H1 (cell line): ENCODE measurements around the gene SEMA6A. TPM values are rescaled to one million over a fixed set of nuclear protein-coding genes. Genes with fewer than 3 reads are reported as not detected.

Experiments
- CTCF ChIA-PET: fragments of 300-600 bp; sonication (Branson Sonifier 250); formaldehyde crosslinking; loops from one replicate; lab custom pipeline; 2021; ENCODE audit not compliant: partially characterized antibody; lab: Charles Lee
- POLR2A ChIA-PET: fragments of 300-600 bp; sonication (Branson Sonifier 250); formaldehyde crosslinking; loops from one replicate; lab custom pipeline; 2021; ENCODE audit warnings: inconsistent platforms; ENCODE audit not compliant: partially characterized antibody; lab: Charles Lee
- DNase-seq, 2 experiments: peaks; one replicate each; pipeline versions ENCODE4 v3.0.0 to v3.0.0-alpha.2; 2010 to 2022; ENCODE audit warnings: low spot score in 2 of 2, low read depth in 1 of 2, mixed read lengths in 1 of 2
- FAIRE-seq: peaks from 2 replicates; lab custom pipeline; 2011; peaks lifted over from hg19 to GRCh38; lab: Jason Lieb, UNC
- H2AFZ ChIP-seq: 2 replicates; pipeline ENCODE4 v1.8.1; 2012; ENCODE audit warnings: low read length, inconsistent platforms
- H2AK5ac ChIP-seq: 2 replicates; pipeline ENCODE4 v1.6.1; 2013; ENCODE audit warnings: low read depth, low read length
- H2BK120ac ChIP-seq: replicated peaks from 2 replicates; pipeline ENCODE3; 2013; ENCODE audit warnings: low read depth, low read length, inconsistent platforms
- H2BK12ac ChIP-seq: 2 replicates; pipeline ENCODE4 v1.6.1; 2013; ENCODE audit warnings: low read depth, low read length
- H2BK15ac ChIP-seq: 2 replicates; pipeline ENCODE4 v1.6.1; 2013; ENCODE audit warnings: low read length
- H2BK20ac ChIP-seq: 2 replicates; pipeline ENCODE4 v1.6.1; 2013; ENCODE audit warnings: low read length
- H2BK5ac ChIP-seq: 2 replicates; pipeline ENCODE4 v1.6.1; 2013; ENCODE audit warnings: low read depth, low read length
- H3K14ac ChIP-seq: 2 replicates; pipeline ENCODE4 v1.6.1; 2013; ENCODE audit warnings: inconsistent platforms; ENCODE audit not compliant: insufficient read length
- H3K18ac ChIP-seq: 2 replicates; pipeline ENCODE4 v1.6.1; 2013; ENCODE audit warnings: low read length; ENCODE audit errors: extremely low read depth
- H3K23ac ChIP-seq: 2 replicates; pipeline ENCODE4 v1.6.1; 2013; ENCODE audit warnings: inconsistent platforms; ENCODE audit not compliant: insufficient read length
- H3K23me2 ChIP-seq: 2 replicates; pipeline ENCODE4 v1.6.1; 2013; ENCODE audit warnings: low read depth, low read length
- H3K27ac ChIP-seq: 2 replicates; pipeline ENCODE4 v1.6.1; 2011; ENCODE audit warnings: low read depth, low read length, inconsistent platforms
- H3K27me3 ChIP-seq, 4 experiments: replicated peaks in 1 of 4; 1 replicate in 1 of 4; 2 replicates in 3 of 4; pipeline versions ENCODE4 v1.6.1 to v1.8.1; 2011 to 2013; ENCODE audit warnings: low read length in 3 of 4, mild to moderate bottlenecking in 3 of 4, inconsistent platforms in 2 of 4, mixed read lengths in 2 of 4, moderate library complexity in 1 of 4; ENCODE audit not compliant: control insufficient read depth in 3 of 4, insufficient read depth in 3 of 4; ENCODE audit errors: extremely low read depth in 1 of 4
- H3K36me3 ChIP-seq, 4 experiments: 2 replicates each; pipeline versions ENCODE4 v1.6.1 to v1.8.1; 2011 to 2013; ENCODE audit warnings: mild to moderate bottlenecking in 4 of 4, low read length in 3 of 4, moderate library complexity in 2 of 4, control low read depth in 1 of 4, inconsistent platforms in 1 of 4; ENCODE audit not compliant: insufficient read depth in 4 of 4, control insufficient read depth in 2 of 4
- H3K4ac ChIP-seq: replicated peaks from 2 replicates; pipeline ENCODE3; 2013; ENCODE audit warnings: low read length, low read depth, mixed read lengths, inconsistent platforms; ENCODE audit not compliant: insufficient read length
- H3K4me1 ChIP-seq, 4 experiments: replicated peaks in 1 of 4; 1 replicate in 1 of 4; 2 replicates in 3 of 4; pipeline versions ENCODE4 v1.6.1 to v1.8.1; 2011 to 2013; ENCODE audit warnings: low read length in 3 of 4, inconsistent platforms in 2 of 4, mixed read lengths in 1 of 4; ENCODE audit not compliant: insufficient read depth in 4 of 4, control insufficient read depth in 3 of 4
- H3K4me2 ChIP-seq, 2 experiments: 2 replicates each; pipeline versions ENCODE4 v1.6.1 to v1.8.1; 2011 to 2013; ENCODE audit warnings: low read depth in 2 of 2, low read length in 2 of 2, control low read depth in 1 of 2, inconsistent platforms in 1 of 2, mild to moderate bottlenecking in 1 of 2; ENCODE audit not compliant: insufficient read depth in 1 of 2
- H3K4me3 ChIP-seq, 4 experiments: fragments of 200-600, 300-600 bp in 1 of 4; sonication (generic), shearing (Covaris generic), sonication (Bioruptor Twin) in 1 of 4; 2 replicates each; pipeline versions ENCODE4 v1.5.1 to v1.8.1; 2011 to 2016; ENCODE audit warnings: low read length in 4 of 4, low read depth in 3 of 4, control low read depth in 2 of 4, inconsistent platforms in 2 of 4, mild to moderate bottlenecking in 2 of 4, mixed read lengths in 1 of 4, moderate library complexity in 1 of 4; ENCODE audit not compliant: insufficient read depth in 2 of 4; ENCODE audit errors: extremely low read depth in 1 of 4
- H3K56ac ChIP-seq: replicated peaks from 2 replicates; pipeline ENCODE3; 2013; ENCODE audit warnings: low read depth, mild to moderate bottlenecking, mixed read lengths, low read length, inconsistent platforms; ENCODE audit not compliant: insufficient read length
- H3K79me1 ChIP-seq: 2 replicates; pipeline ENCODE4 v1.6.1; 2013; ENCODE audit warnings: low read depth, low read length, control low read depth
- H3K79me2 ChIP-seq, 2 experiments: 2 replicates each; pipeline versions ENCODE4 v1.6.1 to v1.8.1; 2012 to 2013; ENCODE audit warnings: low read length in 2 of 2, mild to moderate bottlenecking in 2 of 2, inconsistent platforms in 1 of 2; ENCODE audit not compliant: insufficient read depth in 2 of 2, control insufficient read depth in 1 of 2
- H3K9ac ChIP-seq, 4 experiments: replicated peaks in 1 of 4; 1 replicate in 1 of 4; 2 replicates in 3 of 4; pipeline versions ENCODE4 v1.6.1 to v1.8.1; 2011 to 2013; ENCODE audit warnings: low read depth in 3 of 4, low read length in 3 of 4, control low read depth in 2 of 4, mild to moderate bottlenecking in 2 of 4, moderate library complexity in 2 of 4, inconsistent platforms in 1 of 4; ENCODE audit errors: extremely low read depth in 1 of 4
- H3K9me3 ChIP-seq, 2 experiments: 2 replicates each; pipeline versions ENCODE4 v1.6.1 to v1.8.1; 2012 to 2013; ENCODE audit warnings: mild to moderate bottlenecking in 2 of 2, moderate library complexity in 2 of 2, control low read depth in 1 of 2, inconsistent platforms in 1 of 2, low read depth in 1 of 2, low read length in 1 of 2, mixed read lengths in 1 of 2; ENCODE audit not compliant: insufficient read depth in 2 of 2
- H4K20me1 ChIP-seq, 2 experiments: replicated peaks in 1 of 2; 2 replicates each; pipeline versions ENCODE3 to v1.8.1; 2011 to 2013; ENCODE audit warnings: inconsistent platforms in 2 of 2, low read length in 2 of 2, mild to moderate bottlenecking in 1 of 2; ENCODE audit not compliant: insufficient read depth in 2 of 2, control insufficient read depth in 1 of 2
- H4K5ac ChIP-seq: 2 replicates; pipeline ENCODE4 v1.6.1; 2013; ENCODE audit warnings: low read length, low read depth, mixed read lengths, inconsistent platforms; ENCODE audit not compliant: insufficient read length
- H4K8ac ChIP-seq: 2 replicates; pipeline ENCODE4 v1.8.0; 2013; ENCODE audit warnings: mild to moderate bottlenecking, moderate library complexity, low read length, inconsistent platforms; ENCODE audit not compliant: insufficient read depth; ENCODE audit errors: extremely low read depth
- H4K91ac ChIP-seq: replicated peaks from 2 replicates; pipeline ENCODE3; 2013; ENCODE audit warnings: low read length, mixed read lengths, inconsistent platforms; ENCODE audit not compliant: insufficient read length
- BACH1 ChIP-seq: IDR thresholded peaks from 2 replicates; pipeline ENCODE4 v1.6.1; 2012; ENCODE audit warnings: low read length, improper control_type of control experiment
- BRCA1 ChIP-seq: IDR thresholded peaks from 2 replicates; pipeline ENCODE4 v1.6.1; 2012; ENCODE audit warnings: low read depth, low read length, improper control_type of control experiment
- CHD1 ChIP-seq: IDR thresholded peaks from 2 replicates; pipeline ENCODE4 v1.6.1; 2012; ENCODE audit warnings: low read depth, low read length, improper control_type of control experiment
- CTCF ChIP-seq, 3 experiments: IDR thresholded peaks; 1 replicate in 2 of 3; 2 replicates in 1 of 3; pipeline versions ENCODE4 v1.5.1 to v1.6.1; 2011; ENCODE audit warnings: low read length in 3 of 3, mild to moderate bottlenecking in 3 of 3, inconsistent platforms in 2 of 3, low read depth in 1 of 3, moderate library complexity in 1 of 3; ENCODE audit not compliant: insufficient read depth in 1 of 3; ENCODE audit errors: control extremely low read depth in 1 of 3
- EGR1 ChIP-seq: IDR thresholded peaks from 2 replicates; pipeline ENCODE4 v1.6.1; 2011; ENCODE audit warnings: low read depth, low read length, borderline replicate concordance
- EZH2 ChIP-seq: fragments of 200-600 bp; sonication (generic); IDR thresholded peaks from 2 replicates; pipeline ENCODE4 v1.7.1; 2012; ENCODE audit warnings: low read depth, mild to moderate bottlenecking, moderate library complexity, low read length, inconsistent platforms; ENCODE audit not compliant: severe bottlenecking
- JUND ChIP-seq: IDR thresholded peaks from 2 replicates; pipeline ENCODE4 v1.6.1; 2011; ENCODE audit warnings: mild to moderate bottlenecking, improper control_type of control experiment, low read length
- KDM1A ChIP-seq: fragments of 200-600, 300-600 bp; sonication (generic); IDR thresholded peaks from 2 replicates; pipeline ENCODE4 v1.7.1; 2016; ENCODE audit warnings: mild to moderate bottlenecking, low read length, borderline replicate concordance
- RBBP5 ChIP-seq: IDR thresholded peaks from 2 replicates; pipeline ENCODE4 v1.7.1; 2012; ENCODE audit warnings: low read depth, mild to moderate bottlenecking, inconsistent platforms, low read length, moderate library complexity, borderline replicate concordance
- SIX5 ChIP-seq: IDR thresholded peaks from 2 replicates; pipeline ENCODE4 v1.6.1; 2011; ENCODE audit warnings: mild to moderate bottlenecking, low read depth, low read length
- SP1 ChIP-seq: IDR thresholded peaks from 2 replicates; pipeline ENCODE4 v1.6.1; 2011; ENCODE audit warnings: low read depth, low read length
- SUZ12 ChIP-seq: fragments of 200-600 bp; sonication (generic); IDR thresholded peaks from 2 replicates; pipeline ENCODE4 v1.6.1; 2012; ENCODE audit warnings: mild to moderate bottlenecking, inconsistent platforms, low read length, moderate library complexity, mixed read lengths
- YY1 ChIP-seq: IDR thresholded peaks from 2 replicates; pipeline ENCODE4 v1.6.1; 2011; ENCODE audit warnings: low read depth, mild to moderate bottlenecking, low read length
- WGBS, 2 experiments: shearing (Covaris generic) in 1 of 2; methylation state at CpG; one replicate each; pipeline versions ENCODE4 v1.1.6 to v1.1.7; 2013 to 2015; ENCODE audit warnings: low lambda C conversion rate in 2 of 2, mixed read lengths in 2 of 2, inconsistent platforms in 1 of 2, low coverage in 1 of 2, missing lambda C conversion rate in 1 of 2; ENCODE audit not compliant: insufficient replicate concordance in 2 of 2, insufficient coverage in 1 of 2, insufficient read length in 1 of 2; ENCODE audit errors: extremely low coverage in 1 of 2, missing lambda C conversion rate in 1 of 2; 5-methylcytosine and 5-hydroxymethylcytosine counted together
- polyA plus RNA-seq, 7 experiments: library from polyadenylated mRNA; depleted of rRNA in 3 of 7; stranded (reverse) in 5 of 7; unstranded in 2 of 7; fragments of >200 nt in 5 of 7; fragments of 200-250 nt in 2 of 7; gene quantifications; 1 replicate in 5 of 7; 2 replicates in 1 of 7; 4 replicates in 1 of 7; pipeline versions ENCODE4 v1.2.1 to v1.2.3, GENCODE V29; 2011 to 2013; ENCODE audit warnings: missing spikeins in 2 of 7, mixed read lengths in 2 of 7
- total RNA-seq: library from RNA; stranded (reverse); fragmentation: NEBNext Ultra II Directional; extraction: Animal tissue kit (Norgen Biotek cat#: 25700); gene quantifications from 2 replicates; pipeline ENCODE4 v1.2.1, GENCODE V29; 2021

The SEMA6A gene
- total and polyA plus RNA-seq, 2 of the 8 experiments (the other 6 are each of a cell fraction or from before 2014, with no cell fraction given): 78.3 to 277 TPM

- H4K5ac ChIP-seq: no peak overlapping the region
- H3K79me1 ChIP-seq: no peaks in the 10 kb centered on the region
- H3K14ac ChIP-seq: no peak overlapping the region
- no peak overlapping the region for H2AK5ac ChIP-seq
- peaks cover 12 to 81% (median 17%) of the 10 kb centered on the region in 4 experiments for H3K36me3 ChIP-seq
- no peak overlapping the region for H3K56ac ChIP-seq
- H2AFZ ChIP-seq: no peak overlapping the region
- H2BK5ac ChIP-seq: no peak overlapping the region
- no peaks in the 10 kb centered on the region for H3K27me3 ChIP-seq
- H2BK15ac ChIP-seq: no peak overlapping the region
- H4K91ac ChIP-seq: no peak overlapping the region
- H3K4ac ChIP-seq: no peak overlapping the region
- H2BK120ac ChIP-seq: no peak overlapping the region
- CTCF ChIA-PET: no interaction called here
- H3K9me3 ChIP-seq: no peaks in the 10 kb centered on the region
- no peak overlapping the region for H4K8ac ChIP-seq
- 83% methylated on average over 1 of the region's 1 CpG; no CpG with 5 or more reads in 1 of the 2 experiments for WGBS, 2 experiments
- H3K4me1 ChIP-seq: peaks cover 0 to 6% (median 2%) of the 10 kb centered on the region in 4 experiments; a peak in 4 of 7 replicates
- no peak overlapping the region for H3K4me2 ChIP-seq
- H3K23ac ChIP-seq: no peak overlapping the region
- DNase-seq: no peak
- H2BK12ac ChIP-seq: no peak overlapping the region
- H3K27ac ChIP-seq: no peak overlapping the region
- POLR2A ChIA-PET: interaction anchor here (0.7 kb wide), 1 partner anchor 332 kb away, joined by 3 read pairs; no protein-coding TSS in a partner anchor
- no peak for FAIRE-seq
- H4K20me1 ChIP-seq: peaks cover 4 to 5% of the 10 kb centered on the region in 2 experiments
- H3K79me2 ChIP-seq: no peaks in the 10 kb centered on the region
- no peak overlapping the region for H3K18ac ChIP-seq
- no peak overlapping the region for H2BK20ac ChIP-seq
- no peak overlapping the region for H3K9ac ChIP-seq
- H3K23me2 ChIP-seq: no peaks in the 10 kb centered on the region
- no peak overlapping the region for H3K4me3 ChIP-seq
- no peak for TF ChIP-seq YY1
- TF ChIP-seq RBBP5: no peak
- no peak for TF ChIP-seq SIX5
- no peak for TF ChIP-seq EZH2
- no peak for TF ChIP-seq BACH1
- TF ChIP-seq BRCA1: no peak
- no peak for TF ChIP-seq CTCF (IDR thresholded peaks at IDR 0.05; ENCODE audit: control extremely low read depth in 1 of 3, insufficient read depth in 1 of 3, low read depth in 1 of 3, low read length in 3 of 3)
- no peak for TF ChIP-seq JUND
- TF ChIP-seq SUZ12: no peak
- no peak for TF ChIP-seq KDM1A
- TF ChIP-seq CHD1: no peak
- no peak for TF ChIP-seq SP1
- no peak for TF ChIP-seq EGR1
Observed at GRCh38 chr5:116456036-116456435, 118.6 kb downstream of the SEMA6A start.
